GM19193 (cell line): ENCODE data around the gene KCTD7.
A peak's percentile ranks its signal among the peaks of the same experiment; 100 is the strongest.

Experiments
- POLR2A ChIP-seq: IDR thresholded peaks from 4 replicates; pipeline ENCODE4 v1.6.1; 2011; ENCODE audit not compliant: insufficient read depth, insufficient read length; ENCODE audit errors: extremely low read depth

KCTD7 gene

GRCh38 chr7:66630531-66630930 lies 1.9 kb downstream of the KCTD7 start:
- no peak for TF ChIP-seq POLR2A

GRCh38 chr7:66631471-66631870 lies 2.8 kb downstream of the KCTD7 start:
- TF ChIP-seq POLR2A = no peak

GRCh38 chr7:66634816-66635215 lies 6.1 kb downstream of the KCTD7 start:
- TF ChIP-seq POLR2A = no peak

- TF ChIP-seq POLR2A = no peak
Observed at GRCh38 chr7:66638309-66639099, 9.8 kb downstream of the KCTD7 start.

GRCh38 chr7:66639773-66640172 lies 11.1 kb downstream of the KCTD7 start:
- TF ChIP-seq POLR2A = no peak

GRCh38 chr7:66640802-66641525 lies 12.3 kb downstream of the KCTD7 start:
- no peak for TF ChIP-seq POLR2A

GRCh38 chr7:66641526-66641871 lies 12.8 kb downstream of the KCTD7 start:
- no peak for TF ChIP-seq POLR2A

- no peak for TF ChIP-seq POLR2A
Observed at GRCh38 chr7:66642186-66642585, 13.5 kb downstream of the KCTD7 start.

GRCh38 chr7:66642932-66643331 lies 14.3 kb downstream of the KCTD7 start:
- no peak for TF ChIP-seq POLR2A

GRCh38 chr7:66643395-66643794 lies 14.7 kb downstream of the KCTD7 start:
- no peak for TF ChIP-seq POLR2A

GRCh38 chr7:66654275-66655112 lies 25.8 kb downstream of the KCTD7 start:
- peak; percentile 94 for TF ChIP-seq POLR2A

- no peak for TF ChIP-seq POLR2A
Observed at GRCh38 chr7:66657798-66658197, 29.1 kb downstream of the KCTD7 start.

GRCh38 chr7:66662646-66663264 lies 34.1 kb downstream of the KCTD7 start:
- TF ChIP-seq POLR2A = no peak

GRCh38 chr7:66664590-66665293 lies 36.1 kb downstream of the KCTD7 start:
- TF ChIP-seq POLR2A = no peak

GRCh38 chr7:66666313-66666952 lies 37.8 kb downstream of the KCTD7 start:
- TF ChIP-seq POLR2A = no peak
